ENCODE measurements around the gene IFNA21.
"Not testable (repeated sequence)": the region's sequence is repeated elsewhere in the genome, so short reads cannot be mapped to it uniquely, and the experiment has no call there.

- TF ChIP-seq ZNF274 (IDR thresholded peaks at IDR 0.05; ENCODE audit: low read depth, low read length); YY1 (IDR thresholded peaks at IDR 0.05; ENCODE audit: insufficient read depth, insufficient read length); SUZ12 (IDR thresholded peaks at IDR 0.05; ENCODE audit: extremely low read depth, insufficient read depth, insufficient read length): not testable (repeated sequence)
Measured at GRCh38 chr9:21128186-21128585, 38.3 kb downstream of the IFNA21 start.

Data from NT2/D1 (cell line).